Loucy (cell line): Measurements from ENCODE around the gene CAPZA2.

Experiments used
- EZH2phosphoT487 ChIP-seq: fragments of 200-600 bp; IDR thresholded peaks from 2 replicates; pipeline ENCODE4 v1.6.1; 2018; ENCODE audit warnings: antibody characterized with exemption, mild to moderate bottlenecking, moderate library complexity, borderline replicate concordance
- TF ChIP-seq, protein P1 (sequence below): fragments of 200-600 bp; sonication (generic); conservative IDR thresholded peaks from 2 replicates; pipeline ENCODE4 v1.5.1; 2014; ENCODE audit warnings: mild to moderate bottlenecking, antibody characterized with exemption, low read length

- no peak for TF ChIP-seq EZH2phosphoT487
- TF ChIP-seq, protein P1, sequence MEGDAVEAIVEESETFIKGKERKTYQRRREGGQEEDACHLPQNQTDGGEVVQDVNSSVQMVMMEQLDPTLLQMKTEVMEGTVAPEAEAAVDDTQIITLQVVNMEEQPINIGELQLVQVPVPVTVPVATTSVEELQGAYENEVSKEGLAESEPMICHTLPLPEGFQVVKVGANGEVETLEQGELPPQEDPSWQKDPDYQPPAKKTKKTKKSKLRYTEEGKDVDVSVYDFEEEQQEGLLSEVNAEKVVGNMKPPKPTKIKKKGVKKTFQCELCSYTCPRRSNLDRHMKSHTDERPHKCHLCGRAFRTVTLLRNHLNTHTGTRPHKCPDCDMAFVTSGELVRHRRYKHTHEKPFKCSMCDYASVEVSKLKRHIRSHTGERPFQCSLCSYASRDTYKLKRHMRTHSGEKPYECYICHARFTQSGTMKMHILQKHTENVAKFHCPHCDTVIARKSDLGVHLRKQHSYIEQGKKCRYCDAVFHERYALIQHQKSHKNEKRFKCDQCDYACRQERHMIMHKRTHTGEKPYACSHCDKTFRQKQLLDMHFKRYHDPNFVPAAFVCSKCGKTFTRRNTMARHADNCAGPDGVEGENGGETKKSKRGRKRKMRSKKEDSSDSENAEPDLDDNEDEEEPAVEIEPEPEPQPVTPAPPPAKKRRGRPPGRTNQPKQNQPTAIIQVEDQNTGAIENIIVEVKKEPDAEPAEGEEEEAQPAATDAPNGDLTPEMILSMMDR = no peak
Observed at GRCh38 chr7:116953906-116954838, 91.8 kb downstream of the CAPZA2 start.
